Skeletal muscle satellite cell (primary cell): Measurements from ENCODE around the gene ESCO1.

ENCODE experiments used
- H3K27me3 ChIP-seq: 2 replicates; pipeline ENCODE4 v1.7.0; 2013; ENCODE audit warnings: low read length; ENCODE audit not compliant: control insufficient read depth, insufficient read depth
- H3K36me3 ChIP-seq: 2 replicates; pipeline ENCODE4 v1.7.0; 2013; ENCODE audit warnings: mild to moderate bottlenecking, control low read depth, low read length; ENCODE audit not compliant: insufficient read depth
- H3K4me1 ChIP-seq: 2 replicates; pipeline ENCODE4 v1.7.0; 2013; ENCODE audit warnings: low read length; ENCODE audit not compliant: control insufficient read depth, insufficient read depth
- H3K4me2 ChIP-seq: 2 replicates; pipeline ENCODE4 v1.7.0; 2013; ENCODE audit warnings: mild to moderate bottlenecking, low read length
- H3K4me3 ChIP-seq: 2 replicates; pipeline ENCODE4 v1.7.0; 2013; ENCODE audit warnings: low read length
- H3K9ac ChIP-seq: 2 replicates; pipeline ENCODE4 v1.7.0; 2013; ENCODE audit warnings: mild to moderate bottlenecking, low read depth, low read length, moderate library complexity
- H3K9me3 ChIP-seq: replicated peaks from 2 replicates; pipeline ENCODE4 v1.7.0; 2013; ENCODE audit warnings: mild to moderate bottlenecking, control low read depth, low read length

ESCO1 gene

GRCh38 chr18:21571772-21572171, 28.7 kb downstream of the ESCO1 start:
- no peak overlapping the region for H3K9ac ChIP-seq
- no peaks in the 10 kb centered on the region for H3K4me1 ChIP-seq
- H3K27me3 ChIP-seq, result no peaks in the 10 kb centered on the region
- no peak overlapping the region for H3K4me3 ChIP-seq
- H3K36me3 ChIP-seq, result peaks cover 53% of the 10 kb centered on the region
- no peaks in the 10 kb centered on the region for H3K9me3 ChIP-seq
- no peak overlapping the region for H3K4me2 ChIP-seq

GRCh38 chr18:21559195-21559594, 41.3 kb downstream of the ESCO1 start:
- Histone ChIP-seq H3K4me1 (no peaks in the 10 kb centered on the region), H3K4me2 (no peak overlapping the region), H3K4me3 (no peak overlapping the region), H3K9me3 (no peaks in the 10 kb centered on the region), H3K9ac (no peak overlapping the region), H3K36me3 (peaks cover 16% of the 10 kb centered on the region), H3K27me3 (no peaks in the 10 kb centered on the region)

- H3K4me3 ChIP-seq, result no peak overlapping the region
- H3K4me2 ChIP-seq, result no peak overlapping the region
- H3K4me1 ChIP-seq, result no peaks in the 10 kb centered on the region
- no peaks in the 10 kb centered on the region for H3K27me3 ChIP-seq
- H3K36me3 ChIP-seq, result peaks cover 16% of the 10 kb centered on the region
- H3K9me3 ChIP-seq, result no peaks in the 10 kb centered on the region
- no peak overlapping the region for H3K9ac ChIP-seq
Measured at GRCh38 chr18:21557607-21558253, 42.8 kb downstream of the ESCO1 start.

- no peaks in the 10 kb centered on the region for H3K9me3 ChIP-seq
- no peaks in the 10 kb centered on the region for H3K27me3 ChIP-seq
- H3K4me2 ChIP-seq, result no peak overlapping the region
- no peak overlapping the region for H3K4me3 ChIP-seq
- peaks cover 14% of the 10 kb centered on the region for H3K36me3 ChIP-seq
- H3K4me1 ChIP-seq, result no peaks in the 10 kb centered on the region
- H3K9ac ChIP-seq, result no peak overlapping the region
Measured at GRCh38 chr18:21550510-21550970, 50.0 kb downstream of the ESCO1 start.

- Histone ChIP-seq H3K4me1 (no peaks in the 10 kb centered on the region), H3K4me2 (no peak overlapping the region), H3K36me3 (peaks cover 14% of the 10 kb centered on the region), H3K9me3 (no peaks in the 10 kb centered on the region), H3K27me3 (no peaks in the 10 kb centered on the region), H3K9ac (no peak overlapping the region), H3K4me3 (no peak overlapping the region)
Measured at GRCh38 chr18:21548647-21549046, 51.9 kb downstream of the ESCO1 start.

GRCh38 chr18:21546423-21546822, 54.1 kb downstream of the ESCO1 start:
- Histone ChIP-seq H3K4me3 (no peak overlapping the region), H3K9ac (no peak overlapping the region), H3K4me1 (no peaks in the 10 kb centered on the region), H3K36me3 (peaks cover 10% of the 10 kb centered on the region), H3K9me3 (no peaks in the 10 kb centered on the region), H3K4me2 (no peak overlapping the region), H3K27me3 (no peaks in the 10 kb centered on the region)

GRCh38 chr18:21538230-21538629, 62.3 kb downstream of the ESCO1 start:
- no peaks in the 10 kb centered on the region for H3K9me3 ChIP-seq
- peaks cover 28% of the 10 kb centered on the region for H3K36me3 ChIP-seq

GRCh38 chr18:21534327-21534726, 66.2 kb downstream of the ESCO1 start:
- Histone ChIP-seq H3K36me3 (peaks cover 32% of the 10 kb centered on the region), H3K4me1 (no peaks in the 10 kb centered on the region), H3K27me3 (no peaks in the 10 kb centered on the region), H3K9me3 (no peaks in the 10 kb centered on the region), H3K9ac (no peak overlapping the region), H3K4me2 (no peak overlapping the region), H3K4me3 (no peak overlapping the region)

More at GRCh38 chr18:21538230-21538629, 62.3 kb downstream of the ESCO1 start:
- Histone ChIP-seq H3K4me2 (no peak overlapping the region), H3K27me3 (no peaks in the 10 kb centered on the region), H3K4me1 (no peaks in the 10 kb centered on the region), H3K4me3 (no peak overlapping the region), H3K9ac (no peak overlapping the region)

- H3K9me3 ChIP-seq, result no peaks in the 10 kb centered on the region
- no peak overlapping the region for H3K4me2 ChIP-seq
- H3K27me3 ChIP-seq, result no peaks in the 10 kb centered on the region
- peaks cover 22% of the 10 kb centered on the region for H3K36me3 ChIP-seq
- no peak overlapping the region for H3K4me3 ChIP-seq
- H3K9ac ChIP-seq, result no peak overlapping the region
- H3K4me1 ChIP-seq, result no peaks in the 10 kb centered on the region
Measured at GRCh38 chr18:21526463-21526862, 74.0 kb downstream of the ESCO1 start.

GRCh38 chr18:21525916-21526315, 74.6 kb downstream of the ESCO1 start:
- no peak overlapping the region for H3K4me2 ChIP-seq
- no peaks in the 10 kb centered on the region for H3K4me1 ChIP-seq
- H3K4me3 ChIP-seq, result no peak overlapping the region
- no peaks in the 10 kb centered on the region for H3K9me3 ChIP-seq
- H3K36me3 ChIP-seq, result peaks cover 22% of the 10 kb centered on the region
- H3K9ac ChIP-seq, result no peak overlapping the region
- H3K27me3 ChIP-seq, result no peaks in the 10 kb centered on the region

GRCh38 chr18:21522530-21522929, 78.0 kb downstream of the ESCO1 start:
- H3K36me3 ChIP-seq, result peaks cover 17% of the 10 kb centered on the region
- H3K9me3 ChIP-seq, result no peaks in the 10 kb centered on the region
- no peaks in the 10 kb centered on the region for H3K4me1 ChIP-seq
- H3K27me3 ChIP-seq, result no peaks in the 10 kb centered on the region
- no peak overlapping the region for H3K4me3 ChIP-seq
- H3K4me2 ChIP-seq, result no peak overlapping the region
- no peak overlapping the region for H3K9ac ChIP-seq

- Histone ChIP-seq H3K4me2 (no peak overlapping the region), H3K27me3 (no peaks in the 10 kb centered on the region), H3K36me3 (peaks cover 3% of the 10 kb centered on the region), H3K9ac (no peak overlapping the region), H3K4me3 (no peak overlapping the region), H3K4me1 (no peaks in the 10 kb centered on the region), H3K9me3 (no peaks in the 10 kb centered on the region)
Measured at GRCh38 chr18:21513741-21514140, 86.8 kb downstream of the ESCO1 start.
